ENCODE data around the gene NEDD4.

NEDD4 gene

GRCh38 chr15:55915221-55915620, 78.2 kb downstream of the NEDD4 start:
- TF ChIP-seq, protein P1, sequence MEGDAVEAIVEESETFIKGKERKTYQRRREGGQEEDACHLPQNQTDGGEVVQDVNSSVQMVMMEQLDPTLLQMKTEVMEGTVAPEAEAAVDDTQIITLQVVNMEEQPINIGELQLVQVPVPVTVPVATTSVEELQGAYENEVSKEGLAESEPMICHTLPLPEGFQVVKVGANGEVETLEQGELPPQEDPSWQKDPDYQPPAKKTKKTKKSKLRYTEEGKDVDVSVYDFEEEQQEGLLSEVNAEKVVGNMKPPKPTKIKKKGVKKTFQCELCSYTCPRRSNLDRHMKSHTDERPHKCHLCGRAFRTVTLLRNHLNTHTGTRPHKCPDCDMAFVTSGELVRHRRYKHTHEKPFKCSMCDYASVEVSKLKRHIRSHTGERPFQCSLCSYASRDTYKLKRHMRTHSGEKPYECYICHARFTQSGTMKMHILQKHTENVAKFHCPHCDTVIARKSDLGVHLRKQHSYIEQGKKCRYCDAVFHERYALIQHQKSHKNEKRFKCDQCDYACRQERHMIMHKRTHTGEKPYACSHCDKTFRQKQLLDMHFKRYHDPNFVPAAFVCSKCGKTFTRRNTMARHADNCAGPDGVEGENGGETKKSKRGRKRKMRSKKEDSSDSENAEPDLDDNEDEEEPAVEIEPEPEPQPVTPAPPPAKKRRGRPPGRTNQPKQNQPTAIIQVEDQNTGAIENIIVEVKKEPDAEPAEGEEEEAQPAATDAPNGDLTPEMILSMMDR (IDR thresholded peaks at IDR 0.05; ENCODE audit: extremely low read depth, missing control alignments) = no peak
- no peak for DNase-seq (ENCODE audit: low spot score)

GRCh38 chr15:55914446-55914845, 79.0 kb downstream of the NEDD4 start:
- TF ChIP-seq, protein P1 (IDR thresholded peaks at IDR 0.05; ENCODE audit: extremely low read depth, missing control alignments) = no peak
- DNase-seq (ENCODE audit: low spot score) = no peak

DNA sequence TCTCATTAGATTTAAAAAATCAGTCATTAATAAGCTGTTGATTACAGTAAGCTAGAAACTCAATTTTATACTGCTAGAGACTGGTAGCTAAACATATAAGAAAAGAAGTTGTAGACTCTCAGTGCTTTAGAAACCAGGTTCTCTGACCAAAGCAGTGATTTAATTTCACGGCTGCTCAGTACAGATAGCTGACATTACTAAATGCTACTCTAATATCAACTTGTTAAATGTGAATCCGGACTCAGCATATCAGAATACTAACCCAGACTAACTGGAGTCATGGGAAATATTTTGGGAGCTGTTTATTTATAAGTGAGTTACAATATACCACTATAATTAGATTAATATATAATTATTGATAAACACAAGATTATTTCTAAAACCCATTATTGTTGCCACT, 80.4 kb downstream of the NEDD4 start:
- DNase-seq (ENCODE audit: low spot score) = no peak
- TF ChIP-seq, protein P1 (IDR thresholded peaks at IDR 0.05; ENCODE audit: extremely low read depth, missing control alignments) = no peak

- DNase-seq (ENCODE audit: low spot score) = no peak
- TF ChIP-seq, protein P1 (IDR thresholded peaks at IDR 0.05; ENCODE audit: extremely low read depth, missing control alignments) = no peak
These were observed 84.2 kb downstream of the NEDD4 start for GRCh38 chr15:55909036-55909811.

DNA sequence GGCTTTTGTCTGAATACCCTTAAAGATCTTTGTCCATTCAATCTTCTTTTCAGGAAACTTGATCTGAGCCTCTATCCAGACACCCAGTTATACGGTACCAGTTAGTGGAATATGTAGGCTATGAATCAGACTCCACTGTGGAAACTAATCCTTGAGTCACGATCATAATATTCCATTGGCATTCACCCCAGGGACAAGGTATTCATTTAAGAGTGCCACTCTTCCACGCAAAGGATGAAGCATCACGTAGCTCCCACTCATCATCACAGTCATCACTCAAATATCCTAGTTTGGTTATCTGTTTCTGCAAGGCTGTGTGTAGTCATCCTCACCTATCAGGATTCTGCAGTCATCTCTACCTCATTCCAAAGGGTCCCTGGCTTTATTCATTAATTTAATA, 85.6 kb downstream of the NEDD4 start:
- no peak for DNase-seq (ENCODE audit: low spot score)
- TF ChIP-seq, protein P1 (IDR thresholded peaks at IDR 0.05; ENCODE audit: extremely low read depth, missing control alignments) = no peak

GRCh38 chr15:55902981-55903380, 90.4 kb downstream of the NEDD4 start:
- DNase-seq (ENCODE audit: low spot score) = no peak
- TF ChIP-seq, protein P1 (IDR thresholded peaks at IDR 0.05; ENCODE audit: extremely low read depth, missing control alignments) = no peak

DNA sequence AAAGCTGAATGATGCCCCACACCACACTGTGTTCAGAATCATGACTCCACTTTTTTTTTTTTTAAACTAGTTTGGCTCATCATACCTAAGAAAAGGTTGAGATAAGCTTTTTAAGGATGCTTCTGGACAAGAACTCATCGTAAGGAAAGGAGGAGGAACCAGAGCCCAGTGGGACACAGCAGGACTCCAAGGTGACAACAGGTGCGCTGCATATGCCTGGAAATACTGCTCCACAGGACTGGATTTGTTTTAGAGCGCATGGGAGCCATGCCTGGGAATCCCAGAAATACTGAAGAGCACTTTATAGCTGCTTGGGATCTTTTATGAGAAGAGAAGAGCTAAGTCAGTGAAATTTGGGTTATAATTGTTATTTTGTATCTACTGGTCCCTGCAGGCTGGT, 93.4 kb downstream of the NEDD4 start:
- no peak for DNase-seq (ENCODE audit: low spot score)
- TF ChIP-seq, protein P1 (IDR thresholded peaks at IDR 0.05; ENCODE audit: extremely low read depth, missing control alignments) = no peak
